Measurements from ENCODE around the gene GPR31.

GPR31 gene

DNA sequence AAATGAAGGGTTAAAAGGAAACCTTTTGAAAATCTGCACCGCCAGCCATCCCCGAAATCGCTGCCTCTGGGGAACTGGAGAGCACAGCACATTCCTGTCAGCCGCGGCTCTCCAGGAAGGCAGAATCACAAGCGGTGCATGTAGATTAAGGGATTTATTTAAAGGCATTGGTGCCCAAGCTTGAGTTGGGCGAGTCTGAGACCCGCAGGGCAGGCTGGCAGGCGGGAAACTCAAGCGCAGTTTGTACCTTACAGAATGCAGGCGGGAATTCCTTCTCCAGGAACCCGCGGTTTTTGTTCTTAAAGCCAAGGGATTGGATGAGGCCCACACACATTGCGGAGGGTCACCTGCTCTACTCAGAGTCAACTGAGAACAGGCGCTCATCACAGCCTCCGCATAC is 10.8 kb downstream of the GPR31 start:
- WGBS, 2 donors (ENCODE audit: extremely low coverage in 2 of 2, insufficient read length in 2 of 2, insufficient replicate concordance in 1 of 2): no CpG with 5 or more reads among the region's 16 CpGs
- H2BK120ac ChIP-seq (ENCODE audit: low read depth, low read length): no peak overlapping the region
- H4K8ac ChIP-seq (ENCODE audit: low read depth, low read length): no peak overlapping the region
- H3K9me3 ChIP-seq (replicated peaks in 1 of 2; ENCODE audit: control insufficient read depth in 2 of 2, insufficient read depth in 1 of 2, low read depth in 1 of 2, low read length in 2 of 2): peaks cover 0 to 4% of the 10 kb centered on the region in 2 donors
- no peak overlapping the region for H3K9ac ChIP-seq (ENCODE audit: low read depth, low read length, poor library complexity)
- H3K79me1 ChIP-seq (ENCODE audit: low read depth, low read length): no peaks in the 10 kb centered on the region
- H3K18ac ChIP-seq (ENCODE audit: low read length): no peak overlapping the region
- peak overlapping the region; percentile 50 for H3K23ac ChIP-seq (ENCODE audit: low read depth, low read length, poor library complexity)
- peak overlapping the region; percentile 29 for H3K4me2 ChIP-seq (ENCODE audit: insufficient read depth, low read length, poor library complexity, severe bottlenecking)
- H4K91ac ChIP-seq (ENCODE audit: low read depth, low read length, poor library complexity): no peak overlapping the region
- H2BK15ac ChIP-seq (ENCODE audit: low read length): peak overlapping the region; percentile 50
- H3K4me1 ChIP-seq (ENCODE audit: control insufficient read depth in 2 of 2, insufficient read depth in 1 of 2, low read depth in 1 of 2, low read length in 2 of 2): peaks cover 6 to 9% of the 10 kb centered on the region in 2 donors
- H3K4ac ChIP-seq (ENCODE audit: low read length): no peak overlapping the region
- H3K27ac ChIP-seq (replicated peaks; ENCODE audit: low read length): no peak overlapping the region
- no peak overlapping the region for H2BK12ac ChIP-seq (ENCODE audit: low read length)
- peak overlapping the region; percentile 33 for H2AK5ac ChIP-seq (ENCODE audit: low read depth, low read length)
- H3K14ac ChIP-seq (ENCODE audit: low read length): no peak overlapping the region
- H3K36me3 ChIP-seq (replicated peaks in 1 of 2; ENCODE audit: control insufficient read depth in 2 of 2, insufficient read depth in 2 of 2, low read length in 2 of 2): no peaks in the 10 kb centered on the region
- H2BK5ac ChIP-seq (ENCODE audit: low read length): no peak overlapping the region
- peak overlapping the region; percentile 94 for H2AFZ ChIP-seq (ENCODE audit: low read length)
- H3K27me3 ChIP-seq (ENCODE audit: control insufficient read depth in 3 of 3, insufficient read depth in 3 of 3, low read depth in 1 of 3, low read length in 3 of 3): peaks cover 0 to 22% (median 1%) of the 10 kb centered on the region in 3 experiments
- no peak overlapping the region for H3K4me3 ChIP-seq (ENCODE audit: low read length in 2 of 2)
- no peak for DNase-seq (ENCODE audit: low spot score)

- Histone ChIP-seq H3K4me1 (ENCODE audit: control insufficient read depth in 2 of 2, insufficient read depth in 1 of 2, low read depth in 1 of 2, low read length in 2 of 2) (peaks cover 8 to 14% of the 10 kb centered on the region in 2 donors), H2AK5ac (ENCODE audit: low read depth, low read length) (no peak overlapping the region), H3K79me1 (ENCODE audit: low read depth, low read length) (no peaks in the 10 kb centered on the region), H4K8ac (ENCODE audit: low read depth, low read length) (no peak overlapping the region), H3K14ac (ENCODE audit: low read length) (no peak overlapping the region), H3K4me3 (ENCODE audit: low read length in 2 of 2) (no peak overlapping the region), H3K27me3 (ENCODE audit: control insufficient read depth in 3 of 3, insufficient read depth in 3 of 3, low read depth in 1 of 3, low read length in 3 of 3) (peaks cover 0 to 22% (median 1%) of the 10 kb centered on the region in 3 experiments), H4K91ac (ENCODE audit: low read depth, low read length, poor library complexity) (no peak overlapping the region), H2BK12ac (ENCODE audit: low read length) (no peak overlapping the region), H2BK120ac (ENCODE audit: low read depth, low read length) (no peak overlapping the region), H3K36me3 (replicated peaks in 1 of 2; ENCODE audit: control insufficient read depth in 2 of 2, insufficient read depth in 2 of 2, low read length in 2 of 2) (no peaks in the 10 kb centered on the region), H2AFZ (ENCODE audit: low read length) (no peak overlapping the region), H3K9me3 (replicated peaks in 1 of 2; ENCODE audit: control insufficient read depth in 2 of 2, insufficient read depth in 1 of 2, low read depth in 1 of 2, low read length in 2 of 2) (peaks cover 0 to 4% of the 10 kb centered on the region in 2 donors), H3K4me2 (ENCODE audit: insufficient read depth, low read length, poor library complexity, severe bottlenecking) (no peak overlapping the region), H3K9ac (ENCODE audit: low read depth, low read length, poor library complexity) (no peak overlapping the region), H2BK15ac (ENCODE audit: low read length) (no peak overlapping the region), H2BK5ac (ENCODE audit: low read length) (no peak overlapping the region), H3K27ac (replicated peaks; ENCODE audit: low read length) (no peak overlapping the region), H3K4ac (ENCODE audit: low read length) (no peak overlapping the region), H3K23ac (ENCODE audit: low read depth, low read length, poor library complexity) (no peak overlapping the region), H3K18ac (ENCODE audit: low read length) (no peak overlapping the region)
- no peak for DNase-seq (ENCODE audit: low spot score)
- no CpG with 5 or more reads among the region's 15 CpGs for WGBS, 2 donors (ENCODE audit: extremely low coverage in 2 of 2, insufficient read length in 2 of 2, insufficient replicate concordance in 1 of 2)
Observed at GRCh38 chr6:167146135-167146534, 11.6 kb downstream of the GPR31 start.

DNA sequence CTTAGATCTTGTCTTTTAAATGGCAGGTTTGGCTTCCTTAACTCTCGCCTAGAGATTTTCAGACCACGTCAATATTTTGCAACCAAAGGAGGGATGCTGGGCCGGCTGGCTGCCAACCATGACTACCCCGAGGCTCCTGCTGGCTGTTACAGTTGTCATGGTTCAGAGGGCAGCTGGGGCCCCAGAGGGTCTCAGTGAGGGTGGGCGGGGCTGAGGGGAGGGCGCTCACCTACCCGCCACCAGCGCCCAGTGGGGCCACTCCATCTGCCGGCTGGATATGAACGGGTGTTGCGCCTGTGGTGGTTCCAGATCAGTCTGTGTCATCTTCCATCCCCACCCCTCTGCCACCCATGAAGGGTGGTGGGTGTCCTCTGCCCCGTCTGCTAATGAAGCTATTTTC is 12.3 kb downstream of the GPR31 start:
- Histone ChIP-seq H4K8ac (ENCODE audit: low read depth, low read length) (no peak overlapping the region), H3K23ac (ENCODE audit: low read depth, low read length, poor library complexity) (no peak overlapping the region), H3K79me1 (ENCODE audit: low read depth, low read length) (no peaks in the 10 kb centered on the region), H3K9me3 (replicated peaks in 1 of 2; ENCODE audit: control insufficient read depth in 2 of 2, insufficient read depth in 1 of 2, low read depth in 1 of 2, low read length in 2 of 2) (peaks cover 0 to 4% of the 10 kb centered on the region in 2 donors), H3K36me3 (replicated peaks in 1 of 2; ENCODE audit: control insufficient read depth in 2 of 2, insufficient read depth in 2 of 2, low read length in 2 of 2) (no peaks in the 10 kb centered on the region), H3K4ac (ENCODE audit: low read length) (no peak overlapping the region), H3K18ac (ENCODE audit: low read length) (no peak overlapping the region), H3K9ac (ENCODE audit: low read depth, low read length, poor library complexity) (no peak overlapping the region), H2AK5ac (ENCODE audit: low read depth, low read length) (no peak overlapping the region), H3K4me1 (ENCODE audit: control insufficient read depth in 2 of 2, insufficient read depth in 1 of 2, low read depth in 1 of 2, low read length in 2 of 2) (peaks cover 12 to 21% of the 10 kb centered on the region in 2 donors), H2BK15ac (ENCODE audit: low read length) (no peak overlapping the region), H2BK12ac (ENCODE audit: low read length) (no peak overlapping the region), H3K27ac (replicated peaks; ENCODE audit: low read length) (no peak overlapping the region), H3K27me3 (ENCODE audit: control insufficient read depth in 3 of 3, insufficient read depth in 3 of 3, low read depth in 1 of 3, low read length in 3 of 3) (peaks cover 0 to 22% (median 1%) of the 10 kb centered on the region in 3 experiments), H2BK5ac (ENCODE audit: low read length) (no peak overlapping the region), H3K14ac (ENCODE audit: low read length) (no peak overlapping the region), H4K91ac (ENCODE audit: low read depth, low read length, poor library complexity) (no peak overlapping the region), H2BK120ac (ENCODE audit: low read depth, low read length) (no peak overlapping the region), H2AFZ (ENCODE audit: low read length) (no peak overlapping the region), H3K4me3 (ENCODE audit: low read length in 2 of 2) (no peak overlapping the region), H3K4me2 (ENCODE audit: insufficient read depth, low read length, poor library complexity, severe bottlenecking) (no peak overlapping the region)
- DNase-seq (ENCODE audit: low spot score): no peak
- no CpG with 5 or more reads among the region's 12 CpGs for WGBS, 2 donors (ENCODE audit: extremely low coverage in 2 of 2, insufficient read length in 2 of 2, insufficient replicate concordance in 1 of 2)

- Histone ChIP-seq H3K4me2 (ENCODE audit: insufficient read depth, low read length, poor library complexity, severe bottlenecking) (no peak overlapping the region), H2BK15ac (ENCODE audit: low read length) (no peak overlapping the region), H2BK5ac (ENCODE audit: low read length) (no peak overlapping the region), H4K91ac (ENCODE audit: low read depth, low read length, poor library complexity) (no peak overlapping the region), H2BK120ac (ENCODE audit: low read depth, low read length) (no peak overlapping the region), H3K79me1 (ENCODE audit: low read depth, low read length) (no peaks in the 10 kb centered on the region), H3K18ac (ENCODE audit: low read length) (no peak overlapping the region), H2AFZ (ENCODE audit: low read length) (no peak overlapping the region), H3K14ac (ENCODE audit: low read length) (peak overlapping the region; percentile 10), H3K27me3 (ENCODE audit: control insufficient read depth in 3 of 3, insufficient read depth in 3 of 3, low read depth in 1 of 3, low read length in 3 of 3) (peaks cover 0 to 16% (median 1%) of the 10 kb centered on the region in 3 experiments), H3K36me3 (replicated peaks in 1 of 2; ENCODE audit: control insufficient read depth in 2 of 2, insufficient read depth in 2 of 2, low read length in 2 of 2) (no peaks in the 10 kb centered on the region), H3K9me3 (replicated peaks in 1 of 2; ENCODE audit: control insufficient read depth in 2 of 2, insufficient read depth in 1 of 2, low read depth in 1 of 2, low read length in 2 of 2) (peaks cover 0 to 4% of the 10 kb centered on the region in 2 donors), H3K4ac (ENCODE audit: low read length) (no peak overlapping the region), H3K9ac (ENCODE audit: low read depth, low read length, poor library complexity) (no peak overlapping the region), H2BK12ac (ENCODE audit: low read length) (no peak overlapping the region), H3K4me3 (ENCODE audit: low read length in 2 of 2) (no peak overlapping the region), H3K27ac (replicated peaks; ENCODE audit: low read length) (no peak overlapping the region), H2AK5ac (ENCODE audit: low read depth, low read length) (peak overlapping the region; percentile 61), H3K23ac (ENCODE audit: low read depth, low read length, poor library complexity) (no peak overlapping the region), H4K8ac (ENCODE audit: low read depth, low read length) (no peak overlapping the region), H3K4me1 (ENCODE audit: control insufficient read depth in 2 of 2, insufficient read depth in 1 of 2, low read depth in 1 of 2, low read length in 2 of 2) (peaks cover 12 to 22% of the 10 kb centered on the region in 2 donors)
- WGBS, 2 donors (ENCODE audit: extremely low coverage in 2 of 2, insufficient read length in 2 of 2, insufficient replicate concordance in 1 of 2): no CpG with 5 or more reads among the region's 9 CpGs
- DNase-seq (ENCODE audit: low spot score): no peak
Observed at GRCh38 chr6:167143041-167143440, 14.7 kb downstream of the GPR31 start.
